Uterus (tissue), 4 donors: ENCODE data around the gene TTI1. TPM values are rescaled to one million over a fixed set of nuclear protein-coding genes. Genes with fewer than 3 reads are reported as not detected.

Experiments used
- DNase-seq, 2 donors: peaks; one replicate each; pipeline ENCODE4 v3.0.0-alpha.2; 2019 to 2020
- H3K27ac ChIP-seq, 2 donors: fragments of 200-600 bp; sonication (generic); 1 replicate in 1 of 2; 2 replicates in 1 of 2; pipeline ENCODE4 v1.5.1; 2016 to 2018
- H3K27me3 ChIP-seq, 2 donors: fragments of 200-600 bp; sonication (generic); one replicate each; pipeline ENCODE4 v1.5.1; 2018 to 2019; ENCODE audit warnings: control low read depth in 1 of 2
- H3K36me3 ChIP-seq, 2 donors: fragments of 200-600 bp; sonication (generic); one replicate each; pipeline ENCODE4 v1.5.1; 2019; ENCODE audit warnings: control low read depth in 1 of 2
- H3K4me1 ChIP-seq, 2 donors: fragments of 200-600 bp; sonication (generic); one replicate each; pipeline ENCODE4 v1.5.1; 2018 to 2019; ENCODE audit warnings: control low read depth in 1 of 2
- H3K4me3 ChIP-seq, 2 donors: fragments of 200-600 bp; sonication (generic); 1 replicate in 1 of 2; 2 replicates in 1 of 2; pipeline ENCODE4 v1.5.1; 2018 to 2019; ENCODE audit warnings: mild to moderate bottlenecking in 1 of 2
- H3K9me3 ChIP-seq, 2 donors: fragments of 200-600 bp; sonication (generic); one replicate each; pipeline ENCODE4 v1.5.1; 2019; ENCODE audit warnings: control low read depth in 1 of 2
- CTCF ChIP-seq, 4 experiments: fragments of 200-600 bp in 2 of 4; fragments of 450-650 bp in 2 of 4; sonication (generic) in 2 of 4; IDR thresholded peaks; one replicate each; pipeline ENCODE4 v1.5.1; 2016 to 2019; ENCODE audit warnings: antibody characterized with exemption in 4 of 4, mild to moderate bottlenecking in 2 of 4, moderate library complexity in 1 of 4
- POLR2A ChIP-seq, 2 donors: fragments of 450-650 bp; IDR thresholded peaks; one replicate each; pipeline ENCODE4 v1.6.1; 2016; ENCODE audit warnings: antibody characterized with exemption in 2 of 2, mild to moderate bottlenecking in 1 of 2, moderate library complexity in 1 of 2
- intact Hi-C: fragments of 100-400 bp; cut with DNase I; formaldehyde crosslinking; loops from one replicate; pipeline ENCODE4 v1.15.1; 2023; ENCODE audit warnings: low total_unique reads
- total RNA-seq, 4 donors: library from RNA; depleted of rRNA in 3 of 4; stranded (reverse); fragments of >200 nt in 3 of 4; gene quantifications; one replicate each; pipeline versions ENCODE4 v1.1.0 to v1.2.4, GENCODE V29; 2014 to 2023
- donor health status: DM: yes; HTN: yes; CAD: no.

Gene TTI1
- total RNA-seq, 4 donors from 2014 or later = 5.3 to 33.2 (median 24.4) TPM

GRCh38 chr20:37938181-37938750, 95.0 kb downstream of the TTI1 start:
- H3K4me1 ChIP-seq = no peaks in the 10 kb centered on the region
- no peaks in the 10 kb centered on the region for H3K9me3 ChIP-seq
- no peak for DNase-seq

GRCh38 chr20:37937686-37938085, 95.6 kb downstream of the TTI1 start:
- Histone ChIP-seq H3K4me3 (no peak overlapping the region), H3K27me3 (no peaks in the 10 kb centered on the region), H3K27ac (no peak overlapping the region), H3K4me1 (no peaks in the 10 kb centered on the region), H3K9me3 (no peaks in the 10 kb centered on the region), H3K36me3 (no peaks in the 10 kb centered on the region)
- intact Hi-C loops = no loop called here
- TF ChIP-seq POLR2A (IDR thresholded peaks at IDR 0.05) (no peak), CTCF (IDR thresholded peaks at IDR 0.05) (no peak)
- DNase-seq = no peak

More at GRCh38 chr20:37938181-37938750, 95.0 kb downstream of the TTI1 start:
- intact Hi-C loops = no loop called here
- H3K27me3 ChIP-seq = no peaks in the 10 kb centered on the region
- TF ChIP-seq POLR2A (IDR thresholded peaks at IDR 0.05) (no peak), CTCF (IDR thresholded peaks at IDR 0.05) (no peak)
- no peak overlapping the region for H3K27ac ChIP-seq
- H3K36me3 ChIP-seq = no peaks in the 10 kb centered on the region
- no peak overlapping the region for H3K4me3 ChIP-seq

- no peak overlapping the region for H3K4me3 ChIP-seq
- TF ChIP-seq CTCF (IDR thresholded peaks at IDR 0.05) = no peak
- TF ChIP-seq POLR2A (IDR thresholded peaks at IDR 0.05) = no peak
- no peaks in the 10 kb centered on the region for H3K36me3 ChIP-seq
- no peaks in the 10 kb centered on the region for H3K27me3 ChIP-seq
- DNase-seq = no peak
- intact Hi-C loops = no loop called here
- H3K27ac ChIP-seq = no peak overlapping the region
- no peaks in the 10 kb centered on the region for H3K4me1 ChIP-seq
- H3K9me3 ChIP-seq = no peaks in the 10 kb centered on the region
Observed at GRCh38 chr20:37936451-37936850, 96.8 kb downstream of the TTI1 start.

GRCh38 chr20:37936041-37936440, 97.2 kb downstream of the TTI1 start:
- TF ChIP-seq CTCF (IDR thresholded peaks at IDR 0.05) = no peak
- no peak for TF ChIP-seq POLR2A (IDR thresholded peaks at IDR 0.05)
- no peaks in the 10 kb centered on the region for H3K9me3 ChIP-seq
- intact Hi-C loops = no loop called here
- H3K27ac ChIP-seq = no peak overlapping the region
- H3K36me3 ChIP-seq = no peaks in the 10 kb centered on the region
- no peak overlapping the region for H3K4me3 ChIP-seq
- H3K27me3 ChIP-seq = no peaks in the 10 kb centered on the region
- no peaks in the 10 kb centered on the region for H3K4me1 ChIP-seq
- DNase-seq = no peak

GRCh38 chr20:37935435-37935834, 97.8 kb downstream of the TTI1 start:
- no peaks in the 10 kb centered on the region for H3K27me3 ChIP-seq
- H3K36me3 ChIP-seq = no peaks in the 10 kb centered on the region
- no peak for TF ChIP-seq CTCF (IDR thresholded peaks at IDR 0.05)
- TF ChIP-seq POLR2A (IDR thresholded peaks at IDR 0.05) = no peak
- no peak overlapping the region for H3K27ac ChIP-seq
- H3K4me1 ChIP-seq = no peaks in the 10 kb centered on the region
- intact Hi-C loops = no loop called here
- no peak for DNase-seq
- no peaks in the 10 kb centered on the region for H3K9me3 ChIP-seq
- no peak overlapping the region for H3K4me3 ChIP-seq
